ENCODE data around the gene UGT1A10.

DNA sequence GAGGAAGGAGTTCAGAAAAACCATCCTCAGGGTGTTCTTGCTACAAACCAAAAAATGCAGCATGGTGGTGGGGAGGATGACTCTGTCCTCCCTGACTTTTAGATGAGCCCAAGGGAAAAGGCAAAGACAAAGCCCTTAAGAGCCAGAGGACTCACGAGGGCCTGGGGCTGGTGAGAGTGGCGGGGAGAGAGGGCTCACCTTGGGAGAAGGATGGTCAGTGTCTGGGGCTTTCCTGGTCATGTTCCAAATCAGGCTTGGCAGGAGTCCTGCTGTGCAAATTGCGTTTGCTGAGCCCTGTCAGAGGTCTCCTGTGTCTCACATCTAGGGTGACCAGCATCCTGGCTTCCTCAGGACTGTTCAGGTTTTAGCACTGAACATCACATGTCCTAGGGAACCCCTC lies 128.5 kb downstream of the UGT1A10 start:
- no peak for TF ChIP-seq POLR2A (IDR thresholded peaks at IDR 0.05)
- TF ChIP-seq, protein P1, sequence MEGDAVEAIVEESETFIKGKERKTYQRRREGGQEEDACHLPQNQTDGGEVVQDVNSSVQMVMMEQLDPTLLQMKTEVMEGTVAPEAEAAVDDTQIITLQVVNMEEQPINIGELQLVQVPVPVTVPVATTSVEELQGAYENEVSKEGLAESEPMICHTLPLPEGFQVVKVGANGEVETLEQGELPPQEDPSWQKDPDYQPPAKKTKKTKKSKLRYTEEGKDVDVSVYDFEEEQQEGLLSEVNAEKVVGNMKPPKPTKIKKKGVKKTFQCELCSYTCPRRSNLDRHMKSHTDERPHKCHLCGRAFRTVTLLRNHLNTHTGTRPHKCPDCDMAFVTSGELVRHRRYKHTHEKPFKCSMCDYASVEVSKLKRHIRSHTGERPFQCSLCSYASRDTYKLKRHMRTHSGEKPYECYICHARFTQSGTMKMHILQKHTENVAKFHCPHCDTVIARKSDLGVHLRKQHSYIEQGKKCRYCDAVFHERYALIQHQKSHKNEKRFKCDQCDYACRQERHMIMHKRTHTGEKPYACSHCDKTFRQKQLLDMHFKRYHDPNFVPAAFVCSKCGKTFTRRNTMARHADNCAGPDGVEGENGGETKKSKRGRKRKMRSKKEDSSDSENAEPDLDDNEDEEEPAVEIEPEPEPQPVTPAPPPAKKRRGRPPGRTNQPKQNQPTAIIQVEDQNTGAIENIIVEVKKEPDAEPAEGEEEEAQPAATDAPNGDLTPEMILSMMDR (IDR thresholded peaks at IDR 0.05): no peak

All from vagina (tissue), 2 donors.